Endometrial microvascular endothelial cells (primary cell): Measurements from ENCODE around the gene RGS14. TPM values are rescaled to one million over a fixed set of nuclear protein-coding genes. Genes with fewer than 3 reads are reported as not detected.

Experiments
- in situ Hi-C: cut with HindIII; loops from 2 replicates; pipeline ENCODE4 v1.10.0; 2017; ENCODE audit warnings: low sequenced_read_pairs, low pct_unique_long_range_greater_than_20kb; ENCODE audit errors: inconsistent ontology term
- total RNA-seq: library from RNA; depleted of rRNA; stranded (reverse); fragments of >200 nt; gene quantifications from one replicate; pipeline ENCODE4 v1.2.3, GENCODE V29; 2015; ENCODE audit errors: inconsistent ontology term

RGS14 gene
- total RNA-seq, 1 donor from 2014 or later, result 7.2 TPM

- in situ Hi-C loops, result loop anchor here (10.0 kb wide), 1 partner anchor 119 kb away; the partner anchor contains the start of gene PRR7
Observed at GRCh38 chr5:177325868-177326381, 31.8 kb upstream of the RGS14 start.

- in situ Hi-C loops, result loop anchor here (10.0 kb wide), 1 partner anchor 117 kb away; the partner anchor contains the start of gene PRR7
Observed at GRCh38 chr5:177327539-177328522, 29.9 kb upstream of the RGS14 start.

GRCh38 chr5:177328545-177329231, 29.0 kb upstream of the RGS14 start:
- in situ Hi-C loops, result loop anchor here (10.0 kb wide), 1 partner anchor 116 kb away; the partner anchor contains the start of gene PRR7

GRCh38 chr5:177329883-177330282, 27.8 kb upstream of the RGS14 start:
- in situ Hi-C loops, result loop anchor here (10.0 kb wide), 1 partner anchor 115 kb away; the partner anchor contains the start of gene PRR7

GRCh38 chr5:177330991-177331842, 26.5 kb upstream of the RGS14 start:
- in situ Hi-C loops, result no loop called here

GRCh38 chr5:177332031-177332895, 25.5 kb upstream of the RGS14 start:
- in situ Hi-C loops, result no loop called here

GRCh38 chr5:177332896-177333260, 24.8 kb upstream of the RGS14 start:
- in situ Hi-C loops, result no loop called here

- in situ Hi-C loops, result no loop called here
Observed at GRCh38 chr5:177333420-177334154, 24.1 kb upstream of the RGS14 start.

- in situ Hi-C loops, result no loop called here
Observed at GRCh38 chr5:177334155-177334551, 23.6 kb upstream of the RGS14 start.

GRCh38 chr5:177334781-177335700, 22.7 kb upstream of the RGS14 start:
- in situ Hi-C loops, result no loop called here

- in situ Hi-C loops, result no loop called here
Observed at GRCh38 chr5:177335701-177336065, 22.0 kb upstream of the RGS14 start.

GRCh38 chr5:177336112-177336511, 21.6 kb upstream of the RGS14 start:
- in situ Hi-C loops, result no loop called here

GRCh38 chr5:177336603-177337494, 20.9 kb upstream of the RGS14 start:
- in situ Hi-C loops, result no loop called here

- in situ Hi-C loops, result no loop called here
Observed at GRCh38 chr5:177338251-177339106, 19.2 kb upstream of the RGS14 start.
